Ishikawa (cell line): ENCODE data around the gene GGNBP2.

Experiments used
- CEBPB ChIP-seq: IDR thresholded peaks from 2 replicates; pipeline ENCODE4 v1.6.1; 2012
- CREB1 ChIP-seq: IDR thresholded peaks from 2 replicates; pipeline ENCODE4 v1.6.1; 2012; ENCODE audit warnings: low read depth
- EGR1 ChIP-seq: IDR thresholded peaks from 2 replicates; pipeline ENCODE4 v1.6.1; 2012
- EP300 ChIP-seq: IDR thresholded peaks from 2 replicates; pipeline ENCODE4 v1.6.1; 2012; ENCODE audit warnings: borderline replicate concordance
- FOXM1 ChIP-seq: IDR thresholded peaks from 2 replicates; pipeline ENCODE4 v1.6.1; 2012; ENCODE audit warnings: low read depth, borderline replicate concordance
- NFIC ChIP-seq: IDR thresholded peaks from 2 replicates; pipeline ENCODE4 v1.6.1; 2012
- RAD21 ChIP-seq: IDR thresholded peaks from 2 replicates; pipeline ENCODE4 v1.6.1; 2012; ENCODE audit warnings: low read depth
- TAF1 ChIP-seq: IDR thresholded peaks from 2 replicates; pipeline ENCODE4 v1.6.1; 2012; ENCODE audit warnings: low read depth, mild to moderate bottlenecking
- TCF12 ChIP-seq: IDR thresholded peaks from 2 replicates; pipeline ENCODE4 v1.6.1; 2012; ENCODE audit warnings: low read depth
- TEAD4 ChIP-seq: IDR thresholded peaks from 2 replicates; pipeline ENCODE4 v1.6.1; 2012
- YY1 ChIP-seq: IDR thresholded peaks from 2 replicates; pipeline ENCODE4 v1.6.1; 2012; ENCODE audit warnings: low read depth
- ZBTB7A ChIP-seq: IDR thresholded peaks from 2 replicates; pipeline ENCODE4 v1.6.1; 2012; ENCODE audit warnings: low read depth
- TF ChIP-seq, protein P1 (sequence below): IDR thresholded peaks from 2 replicates; pipeline ENCODE4 v1.6.1; 2012; ENCODE audit warnings: low read depth, mild to moderate bottlenecking
- TF ChIP-seq, protein P2 (sequence below): IDR thresholded peaks from 2 replicates; pipeline ENCODE4 v1.6.1; 2012
- TF ChIP-seq, protein P3 (sequence below): IDR thresholded peaks from 2 replicates; pipeline ENCODE4 v1.6.1; 2012

The GGNBP2 gene

DNA sequence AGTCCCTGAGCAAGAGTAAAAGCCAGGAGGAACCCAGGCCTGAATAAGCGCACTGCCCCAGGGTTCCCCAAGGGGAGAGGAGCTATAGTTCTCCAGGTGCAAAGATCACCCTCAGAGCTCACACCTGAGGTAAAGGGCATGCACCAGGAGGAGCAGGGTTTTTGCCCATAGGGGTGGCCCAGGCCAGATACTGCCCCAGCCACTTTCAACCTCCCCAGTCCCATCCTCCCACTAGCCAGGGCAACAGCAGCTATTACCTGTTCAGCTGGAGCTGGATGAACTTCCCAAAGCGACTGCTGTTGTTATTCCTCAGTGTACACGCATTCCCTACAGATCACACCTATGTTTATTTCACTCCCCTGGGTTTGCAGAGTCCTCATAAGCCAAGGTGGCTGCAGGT lies 29.9 kb upstream of the GGNBP2 start:
- no peak for TF ChIP-seq FOXM1
- no peak for TF ChIP-seq TEAD4
- no peak for TF ChIP-seq RAD21
- TF ChIP-seq EP300 = no peak
- TF ChIP-seq, protein P1, sequence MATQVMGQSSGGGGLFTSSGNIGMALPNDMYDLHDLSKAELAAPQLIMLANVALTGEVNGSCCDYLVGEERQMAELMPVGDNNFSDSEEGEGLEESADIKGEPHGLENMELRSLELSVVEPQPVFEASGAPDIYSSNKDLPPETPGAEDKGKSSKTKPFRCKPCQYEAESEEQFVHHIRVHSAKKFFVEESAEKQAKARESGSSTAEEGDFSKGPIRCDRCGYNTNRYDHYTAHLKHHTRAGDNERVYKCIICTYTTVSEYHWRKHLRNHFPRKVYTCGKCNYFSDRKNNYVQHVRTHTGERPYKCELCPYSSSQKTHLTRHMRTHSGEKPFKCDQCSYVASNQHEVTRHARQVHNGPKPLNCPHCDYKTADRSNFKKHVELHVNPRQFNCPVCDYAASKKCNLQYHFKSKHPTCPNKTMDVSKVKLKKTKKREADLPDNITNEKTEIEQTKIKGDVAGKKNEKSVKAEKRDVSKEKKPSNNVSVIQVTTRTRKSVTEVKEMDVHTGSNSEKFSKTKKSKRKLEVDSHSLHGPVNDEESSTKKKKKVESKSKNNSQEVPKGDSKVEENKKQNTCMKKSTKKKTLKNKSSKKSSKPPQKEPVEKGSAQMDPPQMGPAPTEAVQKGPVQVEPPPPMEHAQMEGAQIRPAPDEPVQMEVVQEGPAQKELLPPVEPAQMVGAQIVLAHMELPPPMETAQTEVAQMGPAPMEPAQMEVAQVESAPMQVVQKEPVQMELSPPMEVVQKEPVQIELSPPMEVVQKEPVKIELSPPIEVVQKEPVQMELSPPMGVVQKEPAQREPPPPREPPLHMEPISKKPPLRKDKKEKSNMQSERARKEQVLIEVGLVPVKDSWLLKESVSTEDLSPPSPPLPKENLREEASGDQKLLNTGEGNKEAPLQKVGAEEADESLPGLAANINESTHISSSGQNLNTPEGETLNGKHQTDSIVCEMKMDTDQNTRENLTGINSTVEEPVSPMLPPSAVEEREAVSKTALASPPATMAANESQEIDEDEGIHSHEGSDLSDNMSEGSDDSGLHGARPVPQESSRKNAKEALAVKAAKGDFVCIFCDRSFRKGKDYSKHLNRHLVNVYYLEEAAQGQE = no peak
- no peak for TF ChIP-seq CREB1
- TF ChIP-seq EGR1 = no peak
- TF ChIP-seq, protein P2, sequence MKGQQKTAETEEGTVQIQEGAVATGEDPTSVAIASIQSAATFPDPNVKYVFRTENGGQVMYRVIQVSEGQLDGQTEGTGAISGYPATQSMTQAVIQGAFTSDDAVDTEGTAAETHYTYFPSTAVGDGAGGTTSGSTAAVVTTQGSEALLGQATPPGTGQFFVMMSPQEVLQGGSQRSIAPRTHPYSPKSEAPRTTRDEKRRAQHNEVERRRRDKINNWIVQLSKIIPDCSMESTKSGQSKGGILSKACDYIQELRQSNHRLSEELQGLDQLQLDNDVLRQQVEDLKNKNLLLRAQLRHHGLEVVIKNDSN = no peak
- no peak for TF ChIP-seq ZBTB7A
- TF ChIP-seq TCF12 = no peak
- no peak for TF ChIP-seq NFIC
- TF ChIP-seq, protein P3, sequence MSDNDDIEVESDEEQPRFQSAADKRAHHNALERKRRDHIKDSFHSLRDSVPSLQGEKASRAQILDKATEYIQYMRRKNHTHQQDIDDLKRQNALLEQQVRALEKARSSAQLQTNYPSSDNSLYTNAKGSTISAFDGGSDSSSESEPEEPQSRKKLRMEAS = no peak
- no peak for TF ChIP-seq YY1
- no peak for TF ChIP-seq TAF1
- TF ChIP-seq CEBPB = no peak

DNA sequence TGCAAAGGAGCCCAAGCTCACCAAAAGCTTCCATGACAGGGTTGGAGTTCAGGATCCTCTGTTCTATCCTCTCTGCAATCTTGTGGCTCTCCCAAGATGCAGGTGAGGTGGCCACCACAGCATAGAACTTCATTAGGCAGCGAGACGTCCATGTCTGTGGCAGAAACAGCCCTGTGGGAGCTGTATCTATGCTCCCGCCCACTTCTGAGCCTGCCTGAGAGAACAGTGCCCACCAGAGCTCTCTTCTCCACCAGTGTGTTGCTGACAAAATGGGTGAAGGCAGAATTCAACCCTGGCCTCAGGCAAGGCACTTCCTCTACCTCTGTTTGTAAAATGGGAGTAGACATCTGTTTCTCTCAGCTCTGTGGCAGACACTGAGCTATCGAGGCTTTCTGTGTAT lies 28.9 kb upstream of the GGNBP2 start:
- TF ChIP-seq YY1 (no peak), CREB1 (no peak), TEAD4 (no peak), EGR1 (no peak), TAF1 (no peak), CEBPB (no peak), EP300 (no peak), TCF12 (no peak), NFIC (no peak), FOXM1 (no peak)
- TF ChIP-seq, protein P1 = no peak

DNA sequence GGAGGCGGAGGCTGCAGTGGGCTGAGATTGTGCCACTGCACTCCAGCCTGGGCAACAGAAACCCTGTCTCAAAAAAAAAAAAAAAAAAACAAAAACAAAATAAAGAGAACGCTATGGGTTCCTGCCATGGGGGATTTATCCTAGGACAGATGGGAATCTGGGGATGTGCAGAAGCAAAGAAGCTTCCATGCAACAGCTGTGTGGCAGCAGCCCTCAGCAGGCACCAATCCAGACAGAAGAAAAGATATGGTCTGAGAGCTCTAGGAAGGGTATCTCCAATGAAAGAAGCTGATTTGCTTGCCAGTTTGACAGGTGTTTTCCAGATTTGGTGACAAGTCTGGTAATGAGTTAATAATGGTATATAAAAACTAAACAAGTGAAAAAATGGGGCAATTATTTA lies 21.6 kb upstream of the GGNBP2 start:
- TF ChIP-seq YY1 (no peak), FOXM1 (no peak), NFIC (no peak), ZBTB7A (no peak), RAD21 (no peak), EP300 (no peak), CEBPB (no peak), TCF12 (no peak), EGR1 (no peak), TEAD4 (no peak), TAF1 (no peak), CREB1 (no peak)
- TF ChIP-seq, protein P2 = no peak
- TF ChIP-seq, protein P1 = no peak
- TF ChIP-seq, protein P3 = no peak

DNA sequence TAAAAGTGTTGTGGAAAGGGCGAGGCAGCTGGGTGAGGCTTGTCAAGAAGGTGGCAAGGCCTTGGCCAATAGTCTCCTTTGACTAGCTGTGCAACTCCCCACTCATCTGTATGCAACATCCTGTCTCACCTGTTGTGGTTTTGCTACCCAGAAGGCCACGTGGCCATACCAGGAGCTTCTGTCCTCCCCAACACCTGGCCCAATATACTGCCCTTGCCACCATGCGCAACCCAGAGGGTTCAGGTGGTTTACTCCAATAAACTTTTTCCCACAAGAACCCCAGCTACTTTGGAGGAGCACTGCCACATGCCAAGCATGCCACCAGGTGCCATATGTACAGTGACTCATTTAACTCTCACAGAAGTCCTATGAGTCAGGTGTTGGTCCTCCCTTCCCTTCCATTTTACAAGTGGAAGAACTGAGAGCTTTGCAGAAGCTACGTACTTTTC lies 20.3 kb upstream of the GGNBP2 start:
- no peak for TF ChIP-seq RAD21
- TF ChIP-seq, protein P3 = no peak
- no peak for TF ChIP-seq TEAD4

DNA sequence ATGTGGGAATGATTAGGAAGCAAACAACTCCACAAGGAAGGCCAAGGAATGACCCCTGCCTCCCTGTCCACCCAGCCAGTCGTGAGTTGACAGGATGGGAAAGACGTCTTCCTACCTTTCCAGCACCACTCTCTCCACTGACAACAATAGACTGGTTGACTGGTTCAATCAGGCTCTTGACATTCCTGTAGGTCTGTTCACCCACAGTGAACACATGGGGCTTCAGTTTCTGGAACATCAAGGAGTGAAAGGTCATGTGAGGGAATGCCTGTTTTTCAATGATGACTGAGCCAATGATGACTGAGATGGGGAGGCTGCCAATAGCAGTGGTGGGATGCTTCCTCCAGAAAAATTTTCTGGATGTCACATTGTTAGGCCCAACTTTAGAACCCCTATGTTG lies 19.6 kb upstream of the GGNBP2 start:
- no peak for TF ChIP-seq CREB1
- no peak for TF ChIP-seq TCF12
- no peak for TF ChIP-seq NFIC
- TF ChIP-seq, protein P1 = no peak
- TF ChIP-seq FOXM1 = no peak
- TF ChIP-seq TAF1 = no peak
- TF ChIP-seq TEAD4 = no peak
- no peak for TF ChIP-seq CEBPB
- TF ChIP-seq EP300 = no peak
- TF ChIP-seq ZBTB7A = no peak
- TF ChIP-seq, protein P2 = no peak
- TF ChIP-seq RAD21 = no peak
- TF ChIP-seq EGR1 = no peak
- TF ChIP-seq, protein P3 = no peak
- no peak for TF ChIP-seq YY1
